Adrenal gland (tissue), 5 donors: ENCODE measurements around the gene GIGYF1.

ENCODE experiments used
- POLR2A ChIP-seq, 2 donors: fragments of 450-650 bp; IDR thresholded peaks; one replicate each; pipeline ENCODE4 v1.6.1; 2017; ENCODE audit warnings: antibody characterized with exemption in 2 of 2, mild to moderate bottlenecking in 2 of 2, moderate library complexity in 1 of 2
- TF ChIP-seq, protein P1 (sequence below), 6 experiments: fragments of 450-650 bp in 4 of 6; fragments of 200-600 bp in 2 of 6; sonication (generic) in 1 of 6; IDR thresholded peaks; 1 replicate in 5 of 6; 2 replicates in 1 of 6; pipeline versions ENCODE4 v1.5.1 to v1.8.0; 2016 to 2021; ENCODE audit warnings: antibody characterized with exemption in 6 of 6, mild to moderate bottlenecking in 2 of 6, moderate library complexity in 1 of 6
- donor health status: DM: no; HTN: no; CAD: no.

- TF ChIP-seq, protein P1, sequence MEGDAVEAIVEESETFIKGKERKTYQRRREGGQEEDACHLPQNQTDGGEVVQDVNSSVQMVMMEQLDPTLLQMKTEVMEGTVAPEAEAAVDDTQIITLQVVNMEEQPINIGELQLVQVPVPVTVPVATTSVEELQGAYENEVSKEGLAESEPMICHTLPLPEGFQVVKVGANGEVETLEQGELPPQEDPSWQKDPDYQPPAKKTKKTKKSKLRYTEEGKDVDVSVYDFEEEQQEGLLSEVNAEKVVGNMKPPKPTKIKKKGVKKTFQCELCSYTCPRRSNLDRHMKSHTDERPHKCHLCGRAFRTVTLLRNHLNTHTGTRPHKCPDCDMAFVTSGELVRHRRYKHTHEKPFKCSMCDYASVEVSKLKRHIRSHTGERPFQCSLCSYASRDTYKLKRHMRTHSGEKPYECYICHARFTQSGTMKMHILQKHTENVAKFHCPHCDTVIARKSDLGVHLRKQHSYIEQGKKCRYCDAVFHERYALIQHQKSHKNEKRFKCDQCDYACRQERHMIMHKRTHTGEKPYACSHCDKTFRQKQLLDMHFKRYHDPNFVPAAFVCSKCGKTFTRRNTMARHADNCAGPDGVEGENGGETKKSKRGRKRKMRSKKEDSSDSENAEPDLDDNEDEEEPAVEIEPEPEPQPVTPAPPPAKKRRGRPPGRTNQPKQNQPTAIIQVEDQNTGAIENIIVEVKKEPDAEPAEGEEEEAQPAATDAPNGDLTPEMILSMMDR (IDR thresholded peaks at IDR 0.05), result no peak
- no peak for TF ChIP-seq POLR2A (IDR thresholded peaks at IDR 0.05)
Observed at GRCh38 chr7:100722480-100723212, 28.6 kb upstream of the GIGYF1 start.
